Kidney (tissue), 14 donors: ENCODE measurements around the gene ZNF638. TPM values are rescaled to one million over a fixed set of nuclear protein-coding genes. Genes with fewer than 3 reads are reported as not detected.

Source experiments
- DNase-seq, 5 donors: peaks; one replicate each; pipeline ENCODE4 v3.0.0-alpha.2; 2013 to 2020
- FAIRE-seq: peaks from 2 replicates; lab custom pipeline; 2012; peaks lifted over from hg19 to GRCh38; lab: Jason Lieb, UNC
- H3K27ac ChIP-seq, 2 donors: one replicate each; pipeline ENCODE4 v1.7.0; 2013; ENCODE audit warnings: low read depth in 2 of 2, low read length in 2 of 2, inconsistent platforms in 1 of 2
- H3K27me3 ChIP-seq: one replicate; pipeline ENCODE4 v1.7.1; 2013; ENCODE audit warnings: low read length, inconsistent platforms; ENCODE audit not compliant: control insufficient read depth, insufficient read depth
- H3K36me3 ChIP-seq, 3 donors: one replicate each; pipeline versions ENCODE4 v1.7.0 to v1.7.1; 2013; ENCODE audit warnings: low read length in 3 of 3, control low read depth in 1 of 3, inconsistent platforms in 1 of 3; ENCODE audit not compliant: insufficient read depth in 3 of 3, control insufficient read depth in 2 of 3
- H3K4me1 ChIP-seq, 3 donors: one replicate each; pipeline versions ENCODE4 v1.7.0 to v1.7.1; 2013; ENCODE audit warnings: low read length in 3 of 3, inconsistent platforms in 1 of 3, low read depth in 1 of 3; ENCODE audit not compliant: control insufficient read depth in 2 of 3, insufficient read depth in 2 of 3
- H3K4me3 ChIP-seq, 3 donors: one replicate each; pipeline versions ENCODE4 v1.7.0 to v1.8.1; 2013; ENCODE audit warnings: low read length in 3 of 3, control low read depth in 1 of 3, inconsistent platforms in 1 of 3
- H3K9ac ChIP-seq, 3 donors: one replicate each; pipeline versions ENCODE4 v1.7.0 to v1.7.1; 2013; ENCODE audit warnings: low read length in 3 of 3, control low read depth in 1 of 3, inconsistent platforms in 1 of 3
- H3K9me3 ChIP-seq, 3 donors: one replicate each; pipeline versions ENCODE4 v1.7.0 to v1.7.1; 2013; ENCODE audit warnings: low read length in 3 of 3, control low read depth in 1 of 3, inconsistent platforms in 1 of 3; ENCODE audit not compliant: control insufficient read depth in 2 of 3, insufficient read depth in 1 of 3
- intact Hi-C: fragments of 100-400 bp; cut with DNase I; formaldehyde crosslinking; loops from one replicate; pipeline ENCODE4 v1.11.1; 2022
- polyA plus RNA-seq: library from polyadenylated mRNA; stranded (reverse); fragments of 350-450 nt; fragmentation: Illumina TruSeq; extraction: RNeasy Lipid Tissue Mini Kit (QIAGEN cat#74804); gene quantifications from one replicate; pipeline ENCODE4 v1.2.3, GENCODE V29; 2014; ENCODE audit warnings: low read depth, low replicate concordance; ENCODE audit not compliant: insufficient read depth
- total RNA-seq: library from RNA; stranded (reverse); fragmentation: NEBNext Ultra II Directional; extraction: Animal tissue kit (Norgen Biotek cat#: 25700); gene quantifications from one replicate; pipeline ENCODE4 v1.2.1, GENCODE V29; 2021
- TF ChIP-seq, protein P1 (sequence below): IDR thresholded peaks from 3 replicates; pipeline ENCODE4 v1.5.1; 2012; ENCODE audit warnings: mild to moderate bottlenecking, moderate library complexity, borderline replicate concordance; ENCODE audit not compliant: insufficient read depth; ENCODE audit errors: extremely low read depth
- donor health status: control.
- donor health status: control.
- donor health status: control.
- donor health status: control.
- donor health status: control.
- donor health status: DM: yes; HTN: yes; CAD: no.
- donor health status: Normal renal cell carcinoma (clear cell type).

ZNF638 gene
- total and polyA plus RNA-seq, 2 donors from 2014 or later = 84.8 to 122 TPM

DNA sequence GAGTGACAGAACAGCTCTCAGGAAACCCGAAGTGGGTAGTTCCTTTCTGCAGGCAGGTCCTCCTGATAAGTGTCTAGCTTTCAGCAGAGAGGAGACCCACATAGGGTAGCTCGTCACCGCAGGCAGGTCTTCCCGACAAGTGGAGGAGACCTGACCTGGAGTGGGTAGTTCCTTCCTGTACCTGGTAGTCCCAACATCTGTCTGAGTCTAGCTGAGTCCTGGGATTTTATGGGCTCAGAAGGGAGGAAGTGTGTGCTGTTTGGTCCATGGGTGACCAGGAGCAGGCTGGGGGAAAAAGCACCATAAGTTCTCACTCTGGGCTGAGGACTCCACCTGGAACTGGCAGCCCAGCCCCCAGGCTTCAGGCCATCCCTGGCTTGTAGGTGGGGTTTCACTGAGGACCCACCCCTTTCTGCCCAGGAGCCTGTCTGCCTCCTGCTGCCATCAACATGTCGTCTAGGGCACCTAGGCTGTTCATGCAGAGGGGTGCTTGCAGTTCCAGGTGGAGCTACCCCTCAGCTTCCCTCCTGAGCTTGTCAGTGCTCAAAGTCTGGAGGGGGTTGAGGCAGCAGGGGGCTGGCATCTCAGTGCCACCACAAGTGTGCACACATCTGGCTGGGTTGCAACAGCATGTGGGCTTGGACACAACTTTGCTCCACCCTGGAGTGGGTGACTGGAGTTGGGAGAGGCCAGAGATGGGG is 131.2 kb downstream of the ZNF638 start:
- H3K36me3 ChIP-seq = no peaks in the 10 kb centered on the region
- intact Hi-C loops = no loop called here
- peaks cover 0 to 3% (median 0%) of the 10 kb centered on the region in 3 donors for H3K4me1 ChIP-seq
- H3K27me3 ChIP-seq = peaks cover 10% of the 10 kb centered on the region
- TF ChIP-seq, protein P1, sequence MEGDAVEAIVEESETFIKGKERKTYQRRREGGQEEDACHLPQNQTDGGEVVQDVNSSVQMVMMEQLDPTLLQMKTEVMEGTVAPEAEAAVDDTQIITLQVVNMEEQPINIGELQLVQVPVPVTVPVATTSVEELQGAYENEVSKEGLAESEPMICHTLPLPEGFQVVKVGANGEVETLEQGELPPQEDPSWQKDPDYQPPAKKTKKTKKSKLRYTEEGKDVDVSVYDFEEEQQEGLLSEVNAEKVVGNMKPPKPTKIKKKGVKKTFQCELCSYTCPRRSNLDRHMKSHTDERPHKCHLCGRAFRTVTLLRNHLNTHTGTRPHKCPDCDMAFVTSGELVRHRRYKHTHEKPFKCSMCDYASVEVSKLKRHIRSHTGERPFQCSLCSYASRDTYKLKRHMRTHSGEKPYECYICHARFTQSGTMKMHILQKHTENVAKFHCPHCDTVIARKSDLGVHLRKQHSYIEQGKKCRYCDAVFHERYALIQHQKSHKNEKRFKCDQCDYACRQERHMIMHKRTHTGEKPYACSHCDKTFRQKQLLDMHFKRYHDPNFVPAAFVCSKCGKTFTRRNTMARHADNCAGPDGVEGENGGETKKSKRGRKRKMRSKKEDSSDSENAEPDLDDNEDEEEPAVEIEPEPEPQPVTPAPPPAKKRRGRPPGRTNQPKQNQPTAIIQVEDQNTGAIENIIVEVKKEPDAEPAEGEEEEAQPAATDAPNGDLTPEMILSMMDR = no peak
- DNase-seq (peak in 1 of 5 donors; percentile 1), FAIRE-seq (no peak)
- no peaks in the 10 kb centered on the region for H3K9me3 ChIP-seq
- H3K9ac ChIP-seq = no peak overlapping the region
- H3K4me3 ChIP-seq = no peak overlapping the region
- H3K27ac ChIP-seq = no peak overlapping the region

DNA sequence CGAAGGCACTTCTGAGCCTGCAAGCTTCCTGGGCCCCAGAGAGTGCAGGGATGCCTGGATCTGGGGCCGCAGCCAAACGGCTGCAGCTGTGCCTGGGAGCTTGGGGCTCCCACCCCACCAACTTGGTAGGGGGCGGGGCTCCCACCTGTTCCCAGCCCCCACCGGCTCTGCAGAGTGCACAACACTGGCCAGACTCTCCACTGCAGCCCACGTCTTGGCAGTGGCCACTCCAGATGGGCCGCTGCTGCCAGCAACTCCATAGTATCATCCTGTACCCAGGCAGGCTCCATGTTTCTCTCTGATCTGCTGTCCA is 131.7 kb downstream of the ZNF638 start:
- intact Hi-C loops = no loop called here
- H3K9ac ChIP-seq = no peak overlapping the region
- peak in 1 of 5 donors; percentile 3 for DNase-seq
- H3K36me3 ChIP-seq = no peaks in the 10 kb centered on the region
- no peak overlapping the region for H3K4me3 ChIP-seq
- FAIRE-seq = no peak
- peaks cover 13% of the 10 kb centered on the region for H3K27me3 ChIP-seq
- H3K4me1 ChIP-seq = peaks cover 0 to 3% (median 0%) of the 10 kb centered on the region in 3 donors
- no peaks in the 10 kb centered on the region for H3K9me3 ChIP-seq
- TF ChIP-seq, protein P1 = no peak
- no peak overlapping the region for H3K27ac ChIP-seq

DNA sequence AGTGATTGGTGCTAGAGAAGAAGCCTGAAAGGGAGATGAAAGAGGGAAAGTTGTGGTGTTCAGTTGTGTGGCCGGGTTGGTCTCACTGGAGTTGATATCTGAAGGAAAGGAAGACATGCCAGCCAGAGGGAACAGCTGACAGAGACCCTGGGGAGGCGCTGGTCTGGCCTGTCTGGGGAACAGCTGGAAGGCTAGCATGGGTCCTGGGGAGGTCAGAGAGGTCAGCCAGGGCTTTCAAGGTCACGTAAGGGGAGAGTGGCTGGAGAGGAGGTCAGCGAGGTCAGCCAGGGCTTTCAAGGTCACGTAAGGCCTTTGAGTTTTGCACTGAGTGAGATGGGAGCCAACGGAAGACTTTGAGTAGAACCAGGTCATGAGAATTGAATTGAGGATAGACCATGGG is 132.8 kb downstream of the ZNF638 start:
- Histone ChIP-seq H3K27me3 (peaks cover 17% of the 10 kb centered on the region), H3K36me3 (no peaks in the 10 kb centered on the region), H3K9ac (no peak overlapping the region), H3K4me1 (peaks cover 0 to 3% (median 0%) of the 10 kb centered on the region in 3 donors), H3K4me3 (no peak overlapping the region), H3K27ac (no peak overlapping the region), H3K9me3 (no peaks in the 10 kb centered on the region)
- TF ChIP-seq, protein P1 = no peak
- FAIRE-seq (no peak), DNase-seq (peak in 1 of 5 donors; percentile 0)
- intact Hi-C loops = no loop called here
